Measurements from ENCODE around the gene OR12D2.
"Not testable (repeated sequence)": the region's sequence is repeated elsewhere in the genome, so short reads cannot be mapped to it uniquely, and the experiment has no call there.

The OR12D2 gene

GRCh38 chr6:29395331-29395730 lies at the start of gene OR12D2:
OR12D2 (plus strand) TSS chr6:29395631; CDS start chr6:29396700, 1,069 bp downstream.
- no peak for FAIRE-seq

DNA sequence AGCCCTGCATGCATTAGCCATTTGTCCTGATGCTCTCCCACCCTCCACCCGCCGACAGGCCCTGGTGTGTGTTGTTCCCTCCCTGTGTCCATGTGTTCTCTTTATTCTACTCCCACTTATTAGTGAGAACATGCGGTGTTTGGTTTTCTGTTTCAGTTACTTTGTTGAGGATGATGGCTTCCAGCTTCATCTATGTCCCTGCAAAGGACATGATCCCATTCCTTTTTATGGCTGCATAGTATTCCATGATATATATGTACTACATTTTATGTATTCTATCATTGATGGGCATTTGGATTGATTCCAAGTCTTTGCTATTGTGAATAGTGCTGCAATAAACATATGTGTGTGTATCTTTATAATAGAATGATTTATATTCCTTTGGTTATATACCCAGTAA lies 46.1 kb upstream of the OR12D2 start:
- not testable (repeated sequence) for FAIRE-seq

DNA sequence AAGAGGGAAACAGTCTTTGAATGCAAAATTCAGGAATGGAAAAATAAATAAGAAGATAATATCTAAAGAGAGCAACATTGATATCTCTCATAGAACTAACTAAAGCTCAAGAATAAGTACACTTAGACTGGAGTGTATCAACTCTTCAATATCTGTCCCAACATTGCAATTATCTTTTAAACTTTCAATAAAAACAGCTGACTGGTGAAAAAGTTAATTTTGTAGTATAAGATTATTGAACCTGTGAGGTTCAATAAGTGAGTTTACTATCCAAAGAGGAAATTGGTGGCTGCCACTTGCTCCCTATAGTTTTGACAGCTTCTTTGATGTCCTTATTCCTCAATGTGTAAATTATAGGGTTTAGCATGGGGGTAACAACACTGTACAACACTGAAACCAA lies 40.5 kb upstream of the OR12D2 start:
- no peak for FAIRE-seq

DNA sequence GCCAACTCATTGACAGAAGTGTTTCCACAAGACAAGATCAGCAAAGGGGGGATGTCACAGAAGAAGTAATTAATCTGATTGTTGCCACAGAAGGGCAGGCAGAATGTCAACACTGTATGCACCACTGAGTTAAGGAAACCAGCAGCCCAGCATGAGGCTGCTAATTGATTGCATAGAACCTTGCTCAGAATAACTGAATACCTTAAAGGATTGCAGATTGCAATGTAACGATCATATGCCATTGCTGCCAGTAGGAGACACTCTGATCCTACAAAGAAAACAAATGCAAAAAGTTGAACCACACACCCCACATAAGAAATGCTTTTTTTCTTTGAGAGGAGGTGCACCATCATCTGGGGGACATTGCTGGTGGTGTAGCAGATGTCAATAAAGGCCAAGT lies 39.8 kb upstream of the OR12D2 start:
- no peak for FAIRE-seq

DNA sequence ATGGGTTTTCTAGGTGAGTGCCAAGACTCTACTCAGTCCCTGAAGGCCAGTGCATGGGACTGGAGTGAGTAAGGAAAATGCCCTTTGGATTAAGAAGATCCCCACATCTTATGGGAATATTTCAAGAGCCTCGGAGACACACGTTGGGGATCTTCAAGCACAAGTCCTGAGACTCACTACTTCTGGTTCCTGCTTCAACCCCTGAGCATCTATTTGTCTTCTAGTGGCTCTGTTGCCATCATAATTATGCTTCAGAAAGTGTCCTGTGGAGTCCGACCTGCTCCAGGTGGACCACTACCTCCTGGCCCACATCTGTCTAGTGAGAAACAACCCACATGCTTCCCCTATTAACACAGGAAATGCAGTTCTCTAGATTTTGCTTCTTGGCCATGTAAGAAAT lies 26.7 kb upstream of the OR12D2 start, which contains the start of gene OR5V1:
Gene OR5V1, minus strand, starts transcription at position 101 of the 400 bp plus-strand sequence. CDS start 12,670 bp downstream, outside the sequence.
- FAIRE-seq = no peak

DNA sequence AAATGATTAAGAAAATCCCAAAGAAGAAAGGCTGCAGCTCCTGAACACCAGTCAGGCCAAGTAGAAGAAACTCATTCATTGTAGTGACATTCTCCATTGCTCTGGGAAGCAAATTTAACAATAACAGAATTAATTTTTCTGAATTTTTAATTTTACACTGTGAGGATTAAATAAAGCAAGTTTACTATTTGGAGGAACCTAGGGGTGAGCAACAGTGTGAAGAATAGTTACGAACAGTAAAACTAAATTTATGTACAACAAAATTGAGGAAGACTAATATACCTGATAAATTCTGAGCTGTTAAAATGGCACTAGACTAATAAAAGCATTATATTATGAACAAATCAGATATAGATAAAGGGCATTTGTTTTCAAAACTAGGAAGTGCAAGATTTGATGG lies 20.2 kb upstream of the OR12D2 start, which contains the start of gene OR12D3:
Gene OR12D3, minus strand, starts transcription at position 101 of the 400 bp plus-strand sequence. Its CDS starts 4 bp downstream, at position 97.
- FAIRE-seq = no peak

GRCh38 chr6:29376003-29376402 lies 19.4 kb upstream of the OR12D2 start:
- no peak for FAIRE-seq

DNA sequence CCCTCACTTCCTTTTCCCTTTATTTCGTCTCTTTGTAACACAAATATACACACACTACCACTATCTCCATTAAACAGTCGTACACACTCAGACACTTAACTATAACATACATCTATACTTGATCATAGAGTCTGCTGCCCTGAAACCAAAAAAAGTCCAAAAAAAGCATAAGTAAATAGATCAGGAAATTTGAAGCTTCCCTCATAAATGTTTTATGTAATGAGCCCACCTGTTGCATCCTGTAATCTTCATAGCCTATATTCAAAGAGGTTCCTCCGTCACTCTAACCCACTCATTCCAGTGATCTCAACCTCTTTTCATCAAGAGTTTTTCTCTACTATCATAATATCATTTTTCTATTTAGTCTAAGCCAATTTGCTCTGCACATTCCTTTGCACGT lies 6.9 kb upstream of the OR12D2 start:
- no peak for FAIRE-seq

DNA sequence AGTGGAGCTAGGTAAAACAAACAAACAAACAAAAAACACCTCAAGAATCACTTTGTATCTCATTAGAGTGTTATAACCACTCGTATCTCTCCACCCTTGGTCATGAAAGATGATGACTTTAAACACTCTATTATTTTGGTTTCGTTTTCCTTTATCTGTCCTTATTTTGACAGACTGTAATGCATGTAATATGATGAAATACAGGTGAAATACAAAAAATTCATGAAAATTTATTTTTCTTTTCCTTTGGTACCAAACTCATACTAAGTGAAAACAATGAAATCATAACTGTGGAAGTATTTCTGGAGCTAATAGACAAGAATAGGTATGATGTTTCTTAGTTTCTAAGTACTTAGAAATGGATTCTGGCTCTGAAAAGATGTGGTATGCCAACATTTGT lies 4.1 kb downstream of the OR12D2 start:
- no peak for FAIRE-seq

GRCh38 chr6:29403801-29404200 lies 8.4 kb downstream of the OR12D2 start:
- no peak for FAIRE-seq

DNA sequence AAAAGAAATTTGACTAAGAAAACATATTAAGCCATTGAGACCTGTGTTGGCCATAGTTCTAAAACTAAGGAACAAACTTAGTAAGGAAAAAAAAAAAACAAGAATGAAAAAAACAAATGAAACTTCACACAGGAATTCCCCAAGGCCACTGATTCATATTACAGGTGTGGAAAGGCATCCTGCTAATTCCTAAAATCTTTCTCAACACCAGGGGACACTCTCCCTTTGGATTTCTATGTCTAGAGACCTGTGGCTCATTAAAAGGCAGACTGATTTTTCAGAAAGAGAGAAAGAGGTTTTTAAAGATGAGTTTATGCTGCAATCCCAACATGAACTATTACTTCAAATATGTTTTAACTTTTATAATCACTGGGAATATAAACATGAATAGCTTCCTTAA lies 19.2 kb downstream of the OR12D2 start, which contains the start of gene OR12D1:
Gene OR12D1, plus strand, starts transcription at position 341 of the 400 bp plus-strand sequence.
- FAIRE-seq = no peak

- no peak for FAIRE-seq
Observed at GRCh38 chr6:29419516-29419915, 24.1 kb downstream of the OR12D2 start.

GRCh38 chr6:29424168-29424567 lies 28.7 kb downstream of the OR12D2 start:
- FAIRE-seq = no peak

DNA sequence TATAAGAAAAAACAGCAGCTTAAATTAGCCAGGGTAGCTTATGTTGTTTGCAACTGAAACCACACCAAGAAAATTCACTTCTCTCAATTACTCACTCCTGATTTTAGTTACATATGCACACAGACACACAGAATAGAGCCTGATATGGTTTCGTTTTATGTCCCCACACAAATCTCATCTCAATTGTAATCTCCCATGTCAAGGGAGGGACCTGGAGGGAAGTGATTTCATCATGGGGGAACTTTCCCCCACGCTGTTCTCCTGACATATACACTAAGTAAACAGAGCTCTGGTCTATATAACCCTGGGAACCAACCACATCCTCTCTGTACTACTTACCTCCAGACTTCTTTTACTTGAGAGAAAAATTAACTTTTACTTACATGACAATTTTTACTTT lies 29.1 kb downstream of the OR12D2 start:
- no peak for FAIRE-seq

DNA sequence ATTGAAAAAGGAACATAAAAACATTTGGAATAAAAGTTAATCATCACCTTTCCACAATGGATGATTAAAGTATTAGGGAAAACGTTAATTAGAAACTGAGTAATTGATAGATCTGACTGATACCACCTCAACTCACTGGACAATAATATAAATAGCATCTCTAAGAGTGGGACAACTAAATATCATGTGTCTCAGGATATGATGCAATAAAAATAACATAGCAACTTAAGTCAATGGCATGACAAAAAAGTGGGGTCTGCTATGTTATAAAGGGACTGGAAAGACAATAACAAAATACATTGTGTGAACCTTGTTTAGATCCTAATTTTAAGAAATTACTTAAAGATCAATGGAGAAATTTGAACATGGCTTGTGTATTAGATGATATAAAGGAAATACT lies 29.6 kb downstream of the OR12D2 start:
- FAIRE-seq = no peak

- no peak for FAIRE-seq
Observed at GRCh38 chr6:29426654-29427053, 31.2 kb downstream of the OR12D2 start.

GRCh38 chr6:29436730-29437129 lies 41.3 kb downstream of the OR12D2 start:
- FAIRE-seq = not testable (repeated sequence)

- no peak for FAIRE-seq
Observed at GRCh38 chr6:29439006-29439405, 43.6 kb downstream of the OR12D2 start, which contains the start of gene OR10C1. OR10C1 (plus strand) TSS chr6:29439306; CDS start chr6:29440016, 710 bp downstream.

- no peak for FAIRE-seq
Observed at GRCh38 chr6:29442719-29443118, 47.3 kb downstream of the OR12D2 start.

DNA sequence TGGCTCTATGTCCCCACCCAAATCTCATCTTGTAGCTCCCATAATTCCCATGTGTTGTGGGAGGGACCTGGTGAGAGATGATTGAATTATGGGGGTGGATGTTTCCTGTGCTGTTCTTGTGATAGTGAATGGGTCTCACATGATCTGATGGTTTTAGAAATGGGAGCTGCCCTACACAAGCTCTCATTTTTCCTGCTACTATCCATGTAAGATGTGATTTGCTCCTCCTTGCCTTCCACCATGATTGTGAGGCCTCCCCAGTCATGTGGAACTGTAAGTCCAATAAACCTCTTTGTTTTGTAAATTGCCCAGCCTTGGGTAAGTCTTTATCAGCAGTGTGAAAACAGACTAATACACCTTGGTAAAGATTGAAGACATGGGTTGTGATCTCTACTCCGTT lies 48.6 kb downstream of the OR12D2 start:
- FAIRE-seq = not testable (repeated sequence)

All from A204.1 (cell line).